Activated T-helper 17 cell treated with anti-CD3 and anti-CD28 coated beads, Interleukin-2, amount 50 U/mL, for 72 hours (primary cell): ENCODE results near the gene TMEM272. TPM values are rescaled to one million over a fixed set of nuclear protein-coding genes. Genes with fewer than 3 reads are reported as not detected.

Source experiments
- ATAC-seq: fragments of 150-1000 bp; cut with Tn5 transposase; replicated peaks from 2 replicates; pipeline ENCODE4 v1.10.0; 2021; ENCODE audit warnings: mild to moderate bottlenecking, moderate library complexity
- H3K27ac Mint-ChIP-seq: one replicate; pipeline ENCODE4 v1.8.0; 2022; ENCODE audit warnings: mixed read lengths
- H3K27me3 Mint-ChIP-seq: one replicate; pipeline ENCODE4 v1.8.0; 2022; ENCODE audit warnings: mixed read lengths
- H3K36me3 Mint-ChIP-seq: one replicate; pipeline ENCODE4 v1.8.0; 2022; ENCODE audit warnings: low read depth, mild to moderate bottlenecking, mixed read lengths
- H3K4me1 Mint-ChIP-seq: one replicate; pipeline ENCODE4 v1.8.0; 2022; ENCODE audit warnings: mixed read lengths
- H3K4me3 Mint-ChIP-seq: one replicate; pipeline ENCODE4 v1.8.0; 2022; ENCODE audit warnings: mild to moderate bottlenecking, mixed read lengths
- H3K9me3 Mint-ChIP-seq: one replicate; pipeline ENCODE4 v1.8.0; 2022; ENCODE audit warnings: mixed read lengths
- total RNA-seq, 2 donors: library from RNA; stranded (reverse); gene quantifications; one replicate each; pipeline ENCODE4 v1.2.3, GENCODE V29; 2022

Gene TMEM272
- total RNA-seq, 2 donors from 2014 or later: 0.16 to 0.17 TPM

GRCh38 chr13:51764184-51765141, 80.5 kb downstream of the TMEM272 start:
- Mint-ChIP-seq H3K27me3 (no peaks in the 10 kb centered on the region), H3K4me1 (peaks cover 27% of the 10 kb centered on the region), H3K9me3 (no peaks in the 10 kb centered on the region), H3K4me3 (peak overlapping the region; percentile 86), H3K36me3 (peaks cover 28% of the 10 kb centered on the region), H3K27ac (peak overlapping the region; percentile 91)
- ATAC-seq: peak; percentile 92

- H3K4me3 Mint-ChIP-seq: peak overlapping the region; percentile 13
- no peaks in the 10 kb centered on the region for H3K9me3 Mint-ChIP-seq
- no peak for ATAC-seq
- H3K27me3 Mint-ChIP-seq: no peaks in the 10 kb centered on the region
- peaks cover 27% of the 10 kb centered on the region for H3K4me1 Mint-ChIP-seq
- H3K27ac Mint-ChIP-seq: peak overlapping the region; percentile 40
- peaks cover 37% of the 10 kb centered on the region for H3K36me3 Mint-ChIP-seq
These were observed 81.5 kb downstream of the TMEM272 start for GRCh38 chr13:51763486-51763885.

Other genes with a start within 250 kb of the TMEM272 start
- gene DHRS12, start 41.0 kb downstream of the TMEM272 start, total RNA-seq: 1 to 10 TPM; 5.0 to 9.6 TPM
- gene CCDC70, start 16.8 kb upstream of the TMEM272 start, total RNA-seq: under 1 TPM; 0.24 to 0.43 TPM
- gene ATP7B, start 166.3 kb upstream of the TMEM272 start, total RNA-seq: 1 to 10 TPM in 1 of 2 donors, under 1 TPM in 1; 0.76 to 1.2 TPM
- gene ALG11, start 167.2 kb upstream of the TMEM272 start, total RNA-seq: 10 to 100 TPM; 18.2 to 24.4 TPM
- 1 to 10 TPM; 5.5 to 8.2 TPM for gene UTP14C, start 179.5 kb upstream of the TMEM272 start, total RNA-seq